ACC112 (cell line): ENCODE measurements around the gene ATP5F1B.

ENCODE experiments used
- H2AFZ ChIP-seq: fragments of 200-600 bp; sonication (generic); one replicate; pipeline ENCODE4 v1.6.0; 2017; ENCODE audit warnings: antibody characterized with exemption, low read length; ENCODE audit not compliant: unreplicated experiment
- H3K27ac ChIP-seq: fragments of 200-600 bp; sonication (generic); 2 replicates; pipeline ENCODE4 v1.5.1; 2014; ENCODE audit warnings: low read depth, mild to moderate bottlenecking, antibody characterized with exemption, low read length, moderate library complexity
- H3K27me3 ChIP-seq: fragments of 200-600 bp; sonication (generic); 2 replicates; pipeline ENCODE4 v1.6.1; 2014; ENCODE audit warnings: mild to moderate bottlenecking, antibody characterized with exemption, low read length, moderate library complexity, mixed read lengths; ENCODE audit not compliant: insufficient read depth
- H3K36me3 ChIP-seq: fragments of 200-600 bp; sonication (generic); 2 replicates; pipeline ENCODE4 v1.6.1; 2016; ENCODE audit warnings: mild to moderate bottlenecking, antibody characterized with exemption, low read length, moderate library complexity, mixed read lengths; ENCODE audit not compliant: insufficient read depth
- H3K4me1 ChIP-seq: fragments of 200-600 bp; sonication (generic); one replicate; pipeline ENCODE4 v1.6.1; 2016; ENCODE audit warnings: low read length, mixed read lengths; ENCODE audit not compliant: insufficient read depth, unreplicated experiment, control insufficient read depth
- H3K4me3 ChIP-seq: fragments of 200-600 bp; sonication (generic); 2 replicates; pipeline ENCODE4 v1.5.1; 2014; ENCODE audit warnings: mild to moderate bottlenecking, low read depth, low read length
- H3K79me2 ChIP-seq: fragments of 200-600 bp; sonication (generic); one replicate; pipeline ENCODE4 v1.6.0; 2016; ENCODE audit warnings: low read length; ENCODE audit not compliant: control insufficient read depth, unreplicated experiment, insufficient read depth

Gene ATP5F1B

DNA sequence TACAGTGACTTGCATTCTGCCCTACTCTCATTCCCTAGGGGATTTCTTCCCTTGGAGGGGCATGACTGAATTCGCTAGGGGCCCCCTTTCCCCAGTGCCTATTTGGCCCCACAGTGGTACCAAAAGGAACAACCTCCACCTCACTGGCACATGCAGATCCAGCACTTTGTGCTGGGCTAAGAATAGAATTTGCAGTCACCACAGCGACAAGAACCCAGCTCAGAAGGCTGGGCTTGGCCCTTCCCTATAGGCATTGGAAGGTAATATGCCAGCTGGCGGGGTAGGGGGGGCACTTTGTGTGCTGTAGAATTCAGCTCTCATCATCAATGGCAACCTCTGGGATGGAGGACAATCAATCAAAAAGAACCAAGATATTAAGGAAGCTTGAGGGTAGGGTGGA, 29.5 kb downstream of the ATP5F1B start:
- Histone ChIP-seq H2AFZ (no peak overlapping the region), H3K36me3 (peaks cover 28% of the 10 kb centered on the region), H3K27ac (no peak overlapping the region), H3K79me2 (peaks cover 51% of the 10 kb centered on the region), H3K4me3 (no peak overlapping the region), H3K4me1 (no peaks in the 10 kb centered on the region), H3K27me3 (no peaks in the 10 kb centered on the region)

DNA sequence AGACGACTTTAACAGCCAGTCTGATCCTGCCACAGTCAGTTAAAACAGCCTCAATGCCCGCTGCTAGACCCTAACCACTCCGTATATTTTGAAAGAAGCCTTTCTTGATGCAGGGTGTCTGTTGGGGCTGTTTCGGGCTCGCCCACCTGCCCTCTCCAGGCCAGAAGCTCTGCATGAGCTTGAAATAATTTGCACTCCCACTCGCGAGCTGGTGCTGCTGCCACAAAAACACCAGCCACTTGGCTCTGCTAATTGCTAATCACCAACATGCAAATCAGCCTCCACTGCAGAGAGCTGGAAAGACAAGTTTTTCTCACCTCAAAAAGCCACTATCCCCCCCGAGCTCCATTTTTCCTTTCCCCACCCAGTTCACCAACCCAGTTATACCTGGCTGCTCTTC, 31.2 kb downstream of the ATP5F1B start:
- Histone ChIP-seq H3K27ac (no peak overlapping the region), H3K27me3 (no peaks in the 10 kb centered on the region), H2AFZ (no peak overlapping the region), H3K4me3 (no peak overlapping the region), H3K4me1 (no peaks in the 10 kb centered on the region), H3K36me3 (peaks cover 39% of the 10 kb centered on the region), H3K79me2 (peaks cover 35% of the 10 kb centered on the region)

DNA sequence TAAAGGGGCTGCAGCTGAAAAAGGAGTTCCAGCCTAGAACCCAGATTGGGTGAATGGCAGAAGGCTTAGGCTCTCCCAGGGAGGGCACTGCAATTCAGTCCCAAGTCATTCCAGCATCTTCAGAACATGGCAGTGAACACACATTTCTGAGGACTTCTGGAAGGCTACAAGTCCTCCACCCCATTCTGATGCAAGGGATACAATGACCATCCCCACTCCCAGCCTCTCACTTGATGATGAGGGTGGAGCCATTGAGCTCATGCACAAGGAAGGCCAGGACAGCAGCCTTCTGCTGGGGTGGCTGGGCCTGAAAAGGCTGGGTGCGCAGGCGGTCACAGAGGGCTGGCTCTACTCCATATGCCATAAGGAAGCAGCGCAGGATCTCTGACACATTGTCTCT, 41.4 kb downstream of the ATP5F1B start:
- Histone ChIP-seq H3K4me3 (no peak overlapping the region), H3K36me3 (peaks cover 59% of the 10 kb centered on the region), H2AFZ (no peak overlapping the region), H3K27ac (no peak overlapping the region), H3K79me2 (no peaks in the 10 kb centered on the region), H3K27me3 (no peaks in the 10 kb centered on the region), H3K4me1 (no peaks in the 10 kb centered on the region)

DNA sequence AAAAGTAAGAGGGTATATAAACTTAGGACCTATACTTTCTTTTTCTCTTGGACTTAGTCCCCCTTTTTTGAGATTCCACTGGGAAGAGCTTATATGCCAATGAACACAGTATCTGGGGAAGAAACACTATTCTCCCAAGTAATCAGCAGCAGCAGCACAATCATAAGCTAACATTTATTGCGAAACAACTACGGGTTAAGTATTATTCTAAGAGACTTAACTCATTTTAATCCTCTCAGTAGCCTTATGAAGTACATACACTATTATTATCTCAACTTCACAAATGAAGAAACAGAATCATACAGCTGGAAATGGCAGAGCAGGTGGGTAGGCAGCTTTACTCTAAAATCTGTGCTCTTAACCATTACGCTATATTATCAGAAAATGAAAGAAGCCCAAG, 43.5 kb downstream of the ATP5F1B start:
- H3K27ac ChIP-seq, result no peak overlapping the region
- H3K79me2 ChIP-seq, result no peaks in the 10 kb centered on the region
- no peaks in the 10 kb centered on the region for H3K4me1 ChIP-seq
- H3K36me3 ChIP-seq, result peaks cover 65% of the 10 kb centered on the region
- no peak overlapping the region for H3K4me3 ChIP-seq
- H3K27me3 ChIP-seq, result no peaks in the 10 kb centered on the region
- no peak overlapping the region for H2AFZ ChIP-seq

DNA sequence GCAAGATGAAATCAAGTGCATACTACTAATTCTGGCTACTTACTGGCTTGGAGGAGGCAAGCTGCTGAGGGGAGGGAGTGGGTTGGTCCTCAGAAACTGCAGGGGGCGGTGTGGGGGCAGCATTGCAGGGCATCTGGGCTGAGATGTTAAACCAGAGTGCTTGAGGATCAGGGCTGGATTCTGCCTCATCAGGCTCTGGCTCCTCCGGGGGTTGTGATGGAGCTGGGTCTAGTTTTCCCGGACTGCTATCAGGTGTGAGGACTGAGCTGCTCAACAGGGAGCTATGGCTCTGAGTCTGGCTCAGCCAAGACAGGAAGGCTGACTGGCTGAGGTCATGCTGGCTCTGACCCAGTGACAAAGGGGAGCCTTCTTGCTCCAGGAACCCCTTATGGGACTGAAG, 44.3 kb downstream of the ATP5F1B start:
- H2AFZ ChIP-seq, result no peak overlapping the region
- no peak overlapping the region for H3K27ac ChIP-seq
- no peaks in the 10 kb centered on the region for H3K27me3 ChIP-seq
- H3K4me3 ChIP-seq, result no peak overlapping the region
- H3K36me3 ChIP-seq, result peaks cover 60% of the 10 kb centered on the region
- no peaks in the 10 kb centered on the region for H3K4me1 ChIP-seq
- no peaks in the 10 kb centered on the region for H3K79me2 ChIP-seq

DNA sequence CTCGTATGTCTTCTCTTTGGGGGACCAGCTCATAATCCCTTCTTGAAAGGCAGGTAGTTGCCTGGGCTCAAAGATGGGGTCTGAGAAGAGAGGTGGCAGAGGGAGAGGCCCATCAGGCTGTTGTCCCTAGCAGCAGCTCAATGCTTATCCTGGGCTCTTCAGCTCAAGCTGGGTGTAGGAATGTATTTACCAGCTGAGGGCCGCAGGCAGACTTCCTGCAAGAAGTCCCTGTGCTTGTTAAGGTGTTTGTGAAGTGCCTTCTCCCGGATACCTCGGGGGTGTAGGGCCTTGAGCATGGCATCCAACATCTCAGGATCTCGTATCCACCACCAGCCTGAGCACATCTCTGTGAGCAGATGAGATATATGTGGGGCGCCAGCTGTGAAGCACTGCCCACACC, 45.0 kb downstream of the ATP5F1B start:
- no peaks in the 10 kb centered on the region for H3K4me1 ChIP-seq
- no peak overlapping the region for H3K27ac ChIP-seq
- H3K27me3 ChIP-seq, result no peaks in the 10 kb centered on the region
- H2AFZ ChIP-seq, result no peak overlapping the region
- no peaks in the 10 kb centered on the region for H3K79me2 ChIP-seq
- no peak overlapping the region for H3K4me3 ChIP-seq
- peaks cover 55% of the 10 kb centered on the region for H3K36me3 ChIP-seq

DNA sequence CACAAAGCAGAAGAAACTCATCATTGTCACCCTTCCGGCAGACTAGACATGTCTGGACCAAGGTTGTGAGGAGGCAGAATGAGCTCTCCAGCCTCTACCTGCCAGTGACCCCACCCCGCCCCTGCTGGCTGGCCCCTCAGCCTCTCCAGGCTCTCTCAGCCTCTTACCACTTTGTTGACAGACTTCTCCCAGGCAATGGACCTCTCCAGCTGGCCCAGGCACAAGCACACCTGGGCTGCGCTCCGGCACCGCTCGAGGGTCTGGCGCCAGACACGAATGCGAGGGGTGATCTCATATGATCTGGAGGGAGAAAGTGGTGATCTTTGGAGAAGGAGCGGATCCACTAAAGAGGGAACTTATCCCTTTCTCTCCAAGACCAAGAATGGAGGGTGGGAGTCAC, 46.0 kb downstream of the ATP5F1B start:
- H3K36me3 ChIP-seq, result peaks cover 52% of the 10 kb centered on the region
- H3K4me1 ChIP-seq, result no peaks in the 10 kb centered on the region
- H2AFZ ChIP-seq, result no peak overlapping the region
- no peak overlapping the region for H3K27ac ChIP-seq
- H3K79me2 ChIP-seq, result no peaks in the 10 kb centered on the region
- H3K4me3 ChIP-seq, result no peak overlapping the region
- H3K27me3 ChIP-seq, result no peaks in the 10 kb centered on the region

DNA sequence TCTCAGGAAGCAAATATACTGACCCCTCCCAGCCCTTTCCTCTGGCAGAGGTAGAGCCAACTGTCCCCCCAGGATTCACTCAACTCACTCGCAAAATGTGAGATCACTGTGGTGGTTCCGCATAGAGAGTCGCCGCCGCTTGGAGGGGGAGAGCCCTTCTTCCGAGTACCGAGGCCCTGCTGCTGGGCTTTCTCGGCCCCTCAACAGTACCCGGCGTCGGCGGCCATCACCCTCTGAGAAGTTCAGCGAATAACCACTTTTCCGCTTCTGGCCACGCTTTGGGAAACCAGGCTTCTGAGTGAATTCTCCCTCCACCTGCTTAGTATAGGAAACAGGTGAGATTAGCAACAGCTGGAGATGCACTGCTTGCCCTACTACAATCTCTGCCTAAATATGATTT, 46.7 kb downstream of the ATP5F1B start:
- Histone ChIP-seq H3K27me3 (no peaks in the 10 kb centered on the region), H3K4me1 (no peaks in the 10 kb centered on the region), H2AFZ (no peak overlapping the region), H3K36me3 (peaks cover 45% of the 10 kb centered on the region), H3K27ac (no peak overlapping the region), H3K79me2 (no peaks in the 10 kb centered on the region), H3K4me3 (no peak overlapping the region)

DNA sequence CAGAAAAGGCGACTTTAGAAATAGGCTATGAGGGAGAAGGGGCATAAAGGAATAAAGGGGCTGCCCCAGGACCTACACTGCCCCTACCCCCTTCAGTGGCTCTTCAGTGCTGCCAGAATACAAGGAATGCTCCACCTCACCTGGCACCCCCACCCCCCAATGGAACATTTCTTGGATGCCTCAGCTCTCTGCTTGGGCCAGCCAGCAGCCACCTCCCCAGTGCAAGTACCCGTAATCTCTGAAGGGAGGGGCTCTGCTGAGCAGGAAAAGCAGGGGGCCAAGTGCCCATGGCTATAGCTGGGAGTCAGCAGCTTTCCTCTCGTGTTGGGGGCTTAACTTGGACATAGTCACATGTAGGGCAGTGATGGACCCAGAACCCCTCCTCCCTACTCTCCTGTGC, 49.0 kb downstream of the ATP5F1B start:
- Histone ChIP-seq H3K36me3 (peaks cover 30% of the 10 kb centered on the region), H3K27ac (peak overlapping the region; percentile 10; the same call in 1 of the 2 replicates), H2AFZ (no peak overlapping the region), H3K4me1 (peaks cover 3% of the 10 kb centered on the region), H3K79me2 (no peaks in the 10 kb centered on the region), H3K27me3 (no peaks in the 10 kb centered on the region), H3K4me3 (no peak overlapping the region)

DNA sequence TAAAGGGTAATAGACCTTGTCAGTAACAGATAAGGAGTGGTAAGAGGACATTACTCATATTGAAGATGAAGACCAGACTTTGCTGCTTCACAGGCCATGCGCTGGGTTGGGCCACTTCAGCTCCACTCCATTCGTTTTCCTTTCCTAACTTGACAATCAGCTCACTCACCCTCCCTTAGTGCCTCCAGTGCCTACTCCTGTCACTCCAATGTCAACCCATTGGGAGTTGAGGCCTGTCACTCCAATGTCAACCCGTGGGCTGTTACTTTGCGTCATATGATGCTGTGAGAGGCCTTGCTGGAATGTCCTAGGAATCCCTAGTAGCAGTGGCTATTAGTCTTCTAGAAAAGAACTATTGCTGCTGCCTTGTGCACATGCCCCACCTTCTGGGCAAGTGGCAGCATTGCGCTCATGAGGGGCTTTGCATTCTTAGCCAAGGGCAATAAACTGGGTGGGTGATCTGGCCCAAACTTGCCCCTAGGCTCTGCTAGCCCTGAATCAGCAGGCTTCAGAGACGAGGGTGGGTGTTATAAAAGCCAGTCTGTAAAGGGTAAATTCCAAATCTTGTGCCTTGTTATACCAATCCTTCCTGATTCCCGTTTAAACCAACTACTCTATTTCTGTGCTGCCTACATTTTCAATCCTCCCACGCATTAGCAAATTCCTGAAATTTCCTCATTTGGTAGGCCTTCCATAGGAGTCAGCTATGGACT, 51.7 kb downstream of the ATP5F1B start:
- Histone ChIP-seq H3K27me3 (no peaks in the 10 kb centered on the region), H2AFZ (no peak overlapping the region), H3K27ac (peak overlapping the region; percentile 60), H3K4me1 (peaks cover 3% of the 10 kb centered on the region), H3K79me2 (no peaks in the 10 kb centered on the region), H3K36me3 (peaks cover 5% of the 10 kb centered on the region), H3K4me3 (no peak overlapping the region)

DNA sequence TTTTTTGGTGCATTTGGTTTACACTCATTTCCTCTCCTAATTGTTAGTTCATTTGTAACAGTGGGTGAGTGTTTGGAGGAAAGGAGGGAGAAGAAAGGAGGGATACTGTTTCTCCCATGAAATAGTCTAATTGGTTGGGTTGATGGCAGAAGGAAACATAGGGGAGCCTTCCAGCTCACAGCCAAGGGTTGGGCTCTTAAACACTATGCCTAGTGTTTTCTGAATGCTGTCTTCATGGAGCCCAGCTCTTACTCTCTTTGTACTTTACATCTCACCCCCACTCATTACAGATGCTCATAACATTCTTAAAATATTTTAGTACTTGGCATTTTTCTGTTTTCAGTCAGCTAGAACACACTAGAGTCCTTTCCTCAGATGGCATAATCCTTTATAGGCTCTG, 53.8 kb downstream of the ATP5F1B start:
- no peaks in the 10 kb centered on the region for H3K27me3 ChIP-seq

More for the DNA sequence above, 53.8 kb downstream of the ATP5F1B start:
- Histone ChIP-seq H3K36me3 (peaks cover 18% of the 10 kb centered on the region), H2AFZ (no peak overlapping the region), H3K27ac (no peak overlapping the region), H3K4me1 (peaks cover 3% of the 10 kb centered on the region), H3K79me2 (no peaks in the 10 kb centered on the region), H3K4me3 (no peak overlapping the region)
